Suppressor macrophage (primary cell): ENCODE results near the gene IP6K3.

Experiments used
- DNase-seq, 4 experiments: peaks; one replicate each; pipeline ENCODE4 v3.0.0-alpha.2; 2020 to 2022

IP6K3 gene

DNA sequence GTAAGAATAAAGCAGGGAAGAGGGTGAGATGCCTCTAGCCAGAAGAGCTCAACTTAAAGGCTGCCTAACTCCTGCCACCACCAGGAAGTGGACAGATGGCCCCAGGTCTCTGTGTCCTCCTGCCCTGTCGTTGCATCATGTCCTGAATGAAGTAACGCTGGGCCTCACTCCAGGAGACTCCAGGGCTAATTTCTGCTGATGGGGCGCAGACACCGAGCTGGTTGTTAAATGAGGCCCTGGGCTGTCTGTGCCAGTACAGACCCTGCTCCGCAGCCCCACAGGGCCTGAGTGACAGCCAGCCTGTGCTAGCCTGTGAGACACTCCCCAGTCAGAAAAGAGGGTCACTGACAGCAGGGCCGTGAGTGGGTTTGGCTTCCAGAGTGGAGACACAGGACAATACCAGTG, 6.5 kb downstream of the IP6K3 start:
- DNase-seq = peak in 3 of 4 experiments; percentile 19 to 43 (median 22)

DNA sequence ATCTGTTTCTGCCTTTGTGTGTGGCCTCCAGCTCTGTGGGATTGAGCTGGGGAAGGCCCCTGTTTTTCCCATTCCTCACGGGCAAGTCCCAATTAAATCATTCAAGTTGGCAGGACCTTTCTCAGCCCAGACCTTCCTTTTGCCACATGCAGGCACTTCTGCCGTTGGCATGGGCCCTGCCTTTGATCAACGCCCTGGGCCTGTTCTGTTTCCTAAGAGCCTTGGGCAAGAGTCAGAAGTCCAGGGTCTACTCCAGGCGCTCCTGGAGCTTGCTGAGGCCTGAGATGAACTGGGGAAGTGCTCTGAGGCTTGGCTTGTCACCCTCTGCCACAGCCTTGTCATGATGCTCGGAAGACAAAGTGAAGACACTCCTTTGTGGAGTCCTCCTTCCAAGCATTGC, 7.1 kb downstream of the IP6K3 start:
- DNase-seq = no peak

- no peak for DNase-seq
These were observed 7.8 kb downstream of the IP6K3 start for GRCh38 chr6:33738879-33739278.

GRCh38 chr6:33738153-33738552, 8.6 kb downstream of the IP6K3 start:
- no peak for DNase-seq

GRCh38 chr6:33737267-33738026, 9.3 kb downstream of the IP6K3 start:
- no peak for DNase-seq

- DNase-seq = no peak
These were observed 11.5 kb downstream of the IP6K3 start for GRCh38 chr6:33735216-33735615.

DNA sequence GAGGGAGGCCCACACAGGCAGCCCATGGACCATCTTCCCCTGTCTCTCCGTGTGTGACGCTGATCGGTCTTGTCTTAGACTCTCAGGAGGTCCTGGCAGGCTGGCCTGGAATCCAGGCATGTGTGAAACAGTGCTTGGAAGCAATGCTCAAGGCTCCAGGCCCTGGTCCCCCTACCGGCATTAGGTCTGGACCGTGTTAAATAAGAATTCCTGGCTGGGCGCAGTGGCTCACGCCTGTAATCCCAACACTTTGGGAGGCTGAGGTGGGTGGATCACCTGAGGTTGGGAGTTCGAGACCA, 13.0 kb downstream of the IP6K3 start:
- no peak for DNase-seq

- no peak for DNase-seq
These were observed 13.6 kb downstream of the IP6K3 start for GRCh38 chr6:33732817-33733708.

GRCh38 chr6:33732385-33732784, 14.3 kb downstream of the IP6K3 start:
- DNase-seq = no peak

GRCh38 chr6:33731751-33732282, 14.9 kb downstream of the IP6K3 start:
- no peak for DNase-seq

GRCh38 chr6:33731035-33731434, 15.7 kb downstream of the IP6K3 start:
- no peak for DNase-seq

GRCh38 chr6:33730611-33731010, 16.1 kb downstream of the IP6K3 start:
- no peak for DNase-seq

DNA sequence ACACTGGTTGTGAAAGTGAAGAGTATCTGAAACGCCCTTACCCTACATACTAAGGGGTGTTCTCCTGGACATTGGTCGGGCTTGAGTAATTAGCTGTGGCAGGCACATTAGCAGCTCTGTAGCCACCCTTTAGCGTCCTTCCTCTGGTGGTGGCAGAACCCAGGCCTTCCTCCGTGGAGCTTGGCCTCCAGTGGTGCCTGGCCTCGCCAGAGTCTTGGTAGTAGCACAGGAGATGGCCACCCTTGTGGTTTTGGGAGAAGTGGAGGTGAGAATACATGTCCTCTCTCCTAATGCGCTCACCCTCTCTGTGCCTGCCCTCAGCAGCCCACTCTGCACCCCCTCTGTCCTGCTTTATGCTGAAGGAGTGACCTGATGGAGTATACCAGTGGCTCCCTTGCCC, 17.6 kb downstream of the IP6K3 start:
- DNase-seq = no peak

DNA sequence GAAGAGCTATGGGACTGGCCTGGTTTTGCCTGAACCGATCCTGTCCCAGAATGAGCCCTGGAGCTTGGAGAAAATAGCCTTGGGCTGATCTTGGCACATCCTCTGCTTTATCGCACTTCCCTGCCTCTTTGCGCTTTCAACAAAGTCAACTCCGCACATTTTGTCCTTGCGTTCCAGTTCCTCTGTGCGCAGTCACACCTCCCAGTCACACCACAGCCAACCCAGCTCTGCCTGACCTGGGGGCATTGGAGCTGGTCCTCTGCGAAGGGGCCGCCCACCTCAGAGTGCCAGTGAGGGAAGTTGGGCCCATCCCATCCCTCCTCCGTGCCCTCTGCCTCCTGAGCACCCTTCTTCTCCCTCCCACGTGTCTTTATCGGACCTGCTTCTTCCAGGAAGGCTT, 18.3 kb downstream of the IP6K3 start:
- no peak for DNase-seq

DNA sequence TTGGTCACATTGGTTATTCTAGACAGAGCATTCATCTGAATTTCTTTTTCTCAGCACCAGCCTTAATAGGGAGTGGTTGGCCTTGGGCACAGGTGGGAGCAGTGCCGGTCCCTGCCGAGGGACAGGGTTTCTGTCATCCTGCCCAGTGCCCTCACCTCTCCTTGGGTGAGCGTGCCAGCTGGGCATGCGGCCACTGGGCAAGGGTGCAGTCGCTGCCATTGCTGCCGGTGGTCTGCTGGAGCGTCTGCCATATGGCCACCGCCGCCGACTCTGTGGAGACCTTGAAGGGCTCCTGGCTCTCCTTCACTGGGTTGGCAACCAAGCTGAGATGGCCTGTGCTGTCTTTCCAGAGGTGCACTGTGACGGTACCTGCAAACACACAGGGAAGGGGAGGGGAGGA, 18.8 kb downstream of the IP6K3 start:
- DNase-seq = no peak

DNA sequence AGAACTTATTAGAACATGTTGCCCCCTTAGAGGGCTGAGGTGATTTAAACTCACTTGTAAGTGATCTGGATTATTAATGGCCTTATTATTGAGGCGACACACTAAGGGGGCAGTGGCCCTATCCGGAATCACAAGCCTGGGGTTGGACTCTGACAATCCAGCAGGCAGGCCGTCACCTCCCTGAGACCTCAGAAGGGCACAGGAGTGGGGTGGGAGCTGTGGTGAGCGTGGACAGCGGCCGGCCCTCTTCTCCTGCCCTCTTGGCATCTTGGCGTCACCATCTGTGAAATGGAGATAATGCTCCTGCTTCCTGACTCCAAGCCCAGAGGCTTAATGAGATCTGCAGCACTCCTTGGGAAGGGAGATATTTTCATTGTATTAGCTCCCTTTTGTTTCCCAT, 19.6 kb downstream of the IP6K3 start:
- no peak for DNase-seq

DNA sequence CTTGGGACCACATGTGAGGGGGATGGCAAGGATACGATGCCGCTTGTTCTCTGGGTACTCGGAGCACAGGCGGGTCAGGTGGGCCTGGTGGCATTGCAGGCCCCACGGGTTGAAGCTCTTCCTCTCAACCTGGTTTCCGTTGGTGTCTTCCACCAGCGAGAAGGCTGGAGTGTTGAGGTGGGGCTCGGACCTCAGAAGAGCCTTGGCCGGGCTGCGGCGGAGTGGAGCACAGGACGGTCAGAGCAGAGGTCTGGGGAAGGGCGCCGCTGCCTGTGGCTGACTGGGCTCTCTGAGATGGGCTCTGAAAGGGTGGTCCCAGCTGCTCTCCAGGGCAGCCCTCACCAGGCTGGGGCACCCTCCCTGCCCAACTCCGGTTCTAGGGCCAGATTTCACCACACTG, 20.0 kb downstream of the IP6K3 start:
- DNase-seq = no peak

- DNase-seq = no peak
These were observed 20.6 kb downstream of the IP6K3 start for GRCh38 chr6:33725891-33726673.

- DNase-seq = no peak
These were observed 21.5 kb downstream of the IP6K3 start for GRCh38 chr6:33725222-33725621.

DNA sequence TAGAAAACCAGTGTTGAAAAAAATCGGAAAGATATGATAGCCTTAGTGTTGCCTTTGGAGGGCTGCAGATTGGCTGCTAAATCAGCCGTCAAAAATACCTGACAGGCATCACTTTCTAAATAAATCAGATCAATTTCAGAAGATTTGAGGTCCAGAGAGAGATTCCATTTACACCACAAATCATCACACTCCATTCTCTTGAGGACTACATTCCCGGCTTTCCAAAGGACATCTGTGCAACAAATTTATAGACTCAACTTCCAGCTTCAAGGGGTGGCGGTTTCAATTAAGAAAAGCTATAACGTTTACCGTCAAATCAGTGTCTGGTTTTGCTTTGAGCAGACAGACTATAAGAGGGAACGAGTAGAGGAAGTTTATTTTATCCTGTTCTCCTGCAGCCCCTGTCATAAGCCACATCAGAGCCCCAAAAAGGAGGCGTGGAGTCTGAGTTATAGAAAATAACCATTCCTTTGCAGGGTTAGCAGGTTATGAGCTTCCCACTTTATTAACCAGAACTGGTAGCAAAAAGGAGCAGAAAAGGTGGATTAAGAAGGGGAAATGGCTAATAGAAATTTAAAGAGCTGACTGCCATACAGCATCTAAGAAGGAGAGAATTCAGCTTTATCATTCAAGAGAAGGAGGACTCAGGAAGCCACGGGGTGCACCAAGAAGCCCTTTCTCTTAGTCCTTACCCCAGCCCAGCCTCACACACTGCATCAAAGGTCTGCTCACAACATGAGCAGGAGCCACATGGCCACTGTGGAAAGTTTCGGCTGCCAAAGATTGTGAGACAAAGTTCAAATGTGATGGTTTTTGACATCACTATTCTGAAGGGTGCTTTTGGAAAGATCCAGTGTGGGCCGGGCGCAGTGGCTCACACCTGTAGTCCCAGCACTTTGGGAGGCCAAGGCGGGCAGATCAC, 22.3 kb downstream of the IP6K3 start:
- no peak for DNase-seq

- DNase-seq = no peak
These were observed 23.2 kb downstream of the IP6K3 start for GRCh38 chr6:33723371-33724085.
